ENCODE results near the gene MEIOSIN.

Gene MEIOSIN

DNA sequence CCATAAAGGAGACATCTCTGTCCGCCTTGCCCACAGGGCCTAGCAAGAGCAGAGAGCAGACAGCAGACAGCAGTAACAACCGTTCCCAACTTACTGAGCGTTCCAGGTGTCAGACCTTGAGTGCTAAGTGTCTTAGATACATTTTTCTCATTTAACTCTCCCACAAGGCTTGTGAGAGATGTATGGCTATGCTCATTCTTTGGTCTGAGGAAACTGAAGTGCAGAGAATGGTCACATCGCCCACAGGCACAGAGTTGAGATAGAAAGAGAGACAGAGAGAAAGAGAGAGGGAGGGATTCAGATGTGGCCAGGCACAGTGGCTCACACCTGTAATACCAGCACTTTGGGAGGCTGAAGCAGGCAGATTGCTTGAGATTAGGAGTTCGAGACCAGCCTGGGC is 14.3 kb downstream of the MEIOSIN start:
- TF ChIP-seq CEBPB (IDR thresholded peaks at IDR 0.05) (no peak), EP300 (IDR thresholded peaks at IDR 0.05; ENCODE audit: borderline replicate concordance) (no peak), TCF12 (IDR thresholded peaks at IDR 0.05; ENCODE audit: low read depth) (no peak), FOXM1 (IDR thresholded peaks at IDR 0.05; ENCODE audit: borderline replicate concordance, low read depth) (no peak), TAF1 (IDR thresholded peaks at IDR 0.05; ENCODE audit: low read depth) (no peak), CREB1 (IDR thresholded peaks at IDR 0.05; ENCODE audit: low read depth) (no peak), TEAD4 (IDR thresholded peaks at IDR 0.05) (no peak), EGR1 (IDR thresholded peaks at IDR 0.05) (no peak), RAD21 (IDR thresholded peaks at IDR 0.05; ENCODE audit: low read depth) (no peak), ZBTB7A (IDR thresholded peaks at IDR 0.05; ENCODE audit: low read depth) (no peak)
- TF ChIP-seq, protein P1, sequence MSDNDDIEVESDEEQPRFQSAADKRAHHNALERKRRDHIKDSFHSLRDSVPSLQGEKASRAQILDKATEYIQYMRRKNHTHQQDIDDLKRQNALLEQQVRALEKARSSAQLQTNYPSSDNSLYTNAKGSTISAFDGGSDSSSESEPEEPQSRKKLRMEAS (IDR thresholded peaks at IDR 0.05), result no peak
- TF ChIP-seq, protein P2, sequence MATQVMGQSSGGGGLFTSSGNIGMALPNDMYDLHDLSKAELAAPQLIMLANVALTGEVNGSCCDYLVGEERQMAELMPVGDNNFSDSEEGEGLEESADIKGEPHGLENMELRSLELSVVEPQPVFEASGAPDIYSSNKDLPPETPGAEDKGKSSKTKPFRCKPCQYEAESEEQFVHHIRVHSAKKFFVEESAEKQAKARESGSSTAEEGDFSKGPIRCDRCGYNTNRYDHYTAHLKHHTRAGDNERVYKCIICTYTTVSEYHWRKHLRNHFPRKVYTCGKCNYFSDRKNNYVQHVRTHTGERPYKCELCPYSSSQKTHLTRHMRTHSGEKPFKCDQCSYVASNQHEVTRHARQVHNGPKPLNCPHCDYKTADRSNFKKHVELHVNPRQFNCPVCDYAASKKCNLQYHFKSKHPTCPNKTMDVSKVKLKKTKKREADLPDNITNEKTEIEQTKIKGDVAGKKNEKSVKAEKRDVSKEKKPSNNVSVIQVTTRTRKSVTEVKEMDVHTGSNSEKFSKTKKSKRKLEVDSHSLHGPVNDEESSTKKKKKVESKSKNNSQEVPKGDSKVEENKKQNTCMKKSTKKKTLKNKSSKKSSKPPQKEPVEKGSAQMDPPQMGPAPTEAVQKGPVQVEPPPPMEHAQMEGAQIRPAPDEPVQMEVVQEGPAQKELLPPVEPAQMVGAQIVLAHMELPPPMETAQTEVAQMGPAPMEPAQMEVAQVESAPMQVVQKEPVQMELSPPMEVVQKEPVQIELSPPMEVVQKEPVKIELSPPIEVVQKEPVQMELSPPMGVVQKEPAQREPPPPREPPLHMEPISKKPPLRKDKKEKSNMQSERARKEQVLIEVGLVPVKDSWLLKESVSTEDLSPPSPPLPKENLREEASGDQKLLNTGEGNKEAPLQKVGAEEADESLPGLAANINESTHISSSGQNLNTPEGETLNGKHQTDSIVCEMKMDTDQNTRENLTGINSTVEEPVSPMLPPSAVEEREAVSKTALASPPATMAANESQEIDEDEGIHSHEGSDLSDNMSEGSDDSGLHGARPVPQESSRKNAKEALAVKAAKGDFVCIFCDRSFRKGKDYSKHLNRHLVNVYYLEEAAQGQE (IDR thresholded peaks at IDR 0.05; ENCODE audit: low read depth), result no peak

DNA sequence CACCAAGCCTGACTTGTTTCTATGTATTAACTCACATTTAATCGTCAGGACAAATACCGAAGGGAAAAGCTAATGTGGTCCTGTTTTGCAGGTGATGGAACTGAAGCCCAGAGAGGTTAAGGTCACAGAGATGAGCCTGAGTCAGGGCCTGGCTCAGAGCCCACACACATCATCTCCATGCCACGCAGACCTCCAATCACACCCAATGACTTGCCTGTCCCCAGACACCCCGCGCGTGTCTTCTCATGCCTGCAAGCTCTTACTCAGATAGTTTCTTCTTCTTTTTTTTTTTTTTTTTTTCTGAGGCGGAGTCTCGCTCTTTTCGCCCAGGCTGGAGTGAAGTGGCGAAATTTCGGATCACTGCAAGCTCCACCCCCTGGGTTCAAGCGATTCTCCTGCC is 19.4 kb downstream of the MEIOSIN start:
- TF ChIP-seq, protein P1 (IDR thresholded peaks at IDR 0.05), result no peak
- TF ChIP-seq, protein P3, sequence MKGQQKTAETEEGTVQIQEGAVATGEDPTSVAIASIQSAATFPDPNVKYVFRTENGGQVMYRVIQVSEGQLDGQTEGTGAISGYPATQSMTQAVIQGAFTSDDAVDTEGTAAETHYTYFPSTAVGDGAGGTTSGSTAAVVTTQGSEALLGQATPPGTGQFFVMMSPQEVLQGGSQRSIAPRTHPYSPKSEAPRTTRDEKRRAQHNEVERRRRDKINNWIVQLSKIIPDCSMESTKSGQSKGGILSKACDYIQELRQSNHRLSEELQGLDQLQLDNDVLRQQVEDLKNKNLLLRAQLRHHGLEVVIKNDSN (IDR thresholded peaks at IDR 0.05), result no peak
- no peak for TF ChIP-seq EGR1 (IDR thresholded peaks at IDR 0.05)
- TF ChIP-seq RAD21 (IDR thresholded peaks at IDR 0.05; ENCODE audit: low read depth), result no peak
- TF ChIP-seq NFIC (IDR thresholded peaks at IDR 0.05), result no peak
- TF ChIP-seq ZBTB7A (IDR thresholded peaks at IDR 0.05; ENCODE audit: low read depth), result no peak
- no peak for TF ChIP-seq YY1 (IDR thresholded peaks at IDR 0.05; ENCODE audit: low read depth)
- TF ChIP-seq FOXM1 (IDR thresholded peaks at IDR 0.05; ENCODE audit: borderline replicate concordance, low read depth), result no peak
- TF ChIP-seq, protein P2 (IDR thresholded peaks at IDR 0.05; ENCODE audit: low read depth), result no peak
- TF ChIP-seq TEAD4 (IDR thresholded peaks at IDR 0.05), result no peak
- TF ChIP-seq TCF12 (IDR thresholded peaks at IDR 0.05; ENCODE audit: low read depth), result no peak
- TF ChIP-seq CREB1 (IDR thresholded peaks at IDR 0.05; ENCODE audit: low read depth), result no peak
- no peak for TF ChIP-seq TAF1 (IDR thresholded peaks at IDR 0.05; ENCODE audit: low read depth)

DNA sequence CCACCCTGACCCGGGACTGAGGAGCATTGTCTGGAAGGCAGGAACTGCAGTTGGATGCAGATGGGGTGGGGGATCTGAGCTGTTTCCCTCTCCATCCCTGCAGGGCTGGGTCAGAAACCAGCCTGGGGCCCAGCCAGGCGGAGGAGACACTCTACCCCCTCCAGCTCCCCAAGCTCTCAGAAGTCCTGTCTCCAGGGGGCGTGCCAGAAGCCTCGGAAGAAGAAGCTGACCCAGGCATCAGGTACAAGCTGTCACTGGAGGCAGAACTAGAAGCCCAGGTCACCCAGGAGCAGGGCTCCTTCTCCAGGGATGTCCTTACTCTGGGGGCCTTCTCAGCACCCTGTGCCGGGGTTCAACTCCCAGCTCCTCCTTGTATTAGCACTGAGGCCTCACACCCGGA is 20.3 kb downstream of the MEIOSIN start:
- TF ChIP-seq NFIC (IDR thresholded peaks at IDR 0.05), result no peak
- TF ChIP-seq, protein P2 (IDR thresholded peaks at IDR 0.05; ENCODE audit: low read depth), result no peak
- TF ChIP-seq TAF1 (IDR thresholded peaks at IDR 0.05; ENCODE audit: low read depth), result no peak
- TF ChIP-seq YY1 (IDR thresholded peaks at IDR 0.05; ENCODE audit: low read depth), result no peak
- no peak for TF ChIP-seq TCF12 (IDR thresholded peaks at IDR 0.05; ENCODE audit: low read depth)
- no peak for TF ChIP-seq EGR1 (IDR thresholded peaks at IDR 0.05)
- no peak for TF ChIP-seq FOXM1 (IDR thresholded peaks at IDR 0.05; ENCODE audit: borderline replicate concordance, low read depth)
- TF ChIP-seq RAD21 (IDR thresholded peaks at IDR 0.05; ENCODE audit: low read depth), result no peak
- no peak for TF ChIP-seq EP300 (IDR thresholded peaks at IDR 0.05; ENCODE audit: borderline replicate concordance)
- no peak for TF ChIP-seq CREB1 (IDR thresholded peaks at IDR 0.05; ENCODE audit: low read depth)
- TF ChIP-seq, protein P3 (IDR thresholded peaks at IDR 0.05), result no peak
- TF ChIP-seq TEAD4 (IDR thresholded peaks at IDR 0.05), result no peak
- TF ChIP-seq, protein P1 (IDR thresholded peaks at IDR 0.05), result no peak
- no peak for TF ChIP-seq ZBTB7A (IDR thresholded peaks at IDR 0.05; ENCODE audit: low read depth)

DNA sequence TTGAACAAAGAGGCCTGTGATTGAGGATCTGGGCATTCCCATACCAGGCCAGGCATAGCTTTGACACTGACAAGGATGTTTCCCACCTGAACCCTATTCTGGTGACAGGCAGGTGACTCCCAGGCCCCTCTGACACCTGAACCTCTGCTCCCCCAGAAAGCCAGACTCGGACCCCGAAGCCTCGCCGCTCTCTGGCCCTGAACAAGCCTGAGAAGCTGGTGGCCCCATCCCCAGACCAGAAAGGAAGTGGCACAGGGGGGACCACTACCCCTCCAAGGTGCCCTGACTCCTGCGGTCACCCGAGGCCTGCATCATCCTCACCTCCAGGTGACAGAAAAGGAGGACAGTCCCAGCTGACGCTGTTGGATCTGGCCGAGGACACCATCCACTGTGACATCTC is 21.1 kb downstream of the MEIOSIN start:
- no peak for TF ChIP-seq FOXM1 (IDR thresholded peaks at IDR 0.05; ENCODE audit: borderline replicate concordance, low read depth)
- TF ChIP-seq, protein P2 (IDR thresholded peaks at IDR 0.05; ENCODE audit: low read depth), result no peak
- no peak for TF ChIP-seq YY1 (IDR thresholded peaks at IDR 0.05; ENCODE audit: low read depth)
- TF ChIP-seq, protein P1 (IDR thresholded peaks at IDR 0.05), result no peak
- TF ChIP-seq, protein P3 (IDR thresholded peaks at IDR 0.05), result no peak
- no peak for TF ChIP-seq ZBTB7A (IDR thresholded peaks at IDR 0.05; ENCODE audit: low read depth)
- no peak for TF ChIP-seq TCF12 (IDR thresholded peaks at IDR 0.05; ENCODE audit: low read depth)
- no peak for TF ChIP-seq TAF1 (IDR thresholded peaks at IDR 0.05; ENCODE audit: low read depth)
- no peak for TF ChIP-seq RAD21 (IDR thresholded peaks at IDR 0.05; ENCODE audit: low read depth)
- TF ChIP-seq NFIC (IDR thresholded peaks at IDR 0.05), result no peak
- no peak for TF ChIP-seq CEBPB (IDR thresholded peaks at IDR 0.05)
- no peak for TF ChIP-seq EP300 (IDR thresholded peaks at IDR 0.05; ENCODE audit: borderline replicate concordance)
- TF ChIP-seq CREB1 (IDR thresholded peaks at IDR 0.05; ENCODE audit: low read depth), result no peak
